Kidney epithelial cell (primary cell): ENCODE measurements around the gene TAB2. TPM values are rescaled to one million over a fixed set of nuclear protein-coding genes. Genes with fewer than 3 reads are reported as not detected.

Experiments
- DNase-seq: peaks from one replicate; pipeline ENCODE4 v3.0.0-alpha.2; 2010; ENCODE audit warnings: low read depth
- H3K27me3 ChIP-seq: 2 replicates; pipeline ENCODE4 v1.6.0; 2011; ENCODE audit warnings: low read length; ENCODE audit not compliant: control insufficient read depth, insufficient read depth
- H3K36me3 ChIP-seq: 2 replicates; pipeline ENCODE4 v1.5.1; 2011; ENCODE audit warnings: low read length; ENCODE audit not compliant: control insufficient read depth, insufficient read depth
- H3K4me3 ChIP-seq: 2 replicates; pipeline ENCODE4 v1.5.1; 2011; ENCODE audit warnings: low read depth, mild to moderate bottlenecking, control low read depth, low read length
- total RNA-seq: library from RNA; depleted of rRNA; stranded (reverse); fragments of >200 nt; gene quantifications from 2 replicates; pipeline ENCODE4 v1.2.3, GENCODE V29; 2015
- TF ChIP-seq, protein P1 (sequence below): IDR thresholded peaks from 2 replicates; pipeline ENCODE4 v1.5.1; 2011; ENCODE audit warnings: mild to moderate bottlenecking, moderate library complexity, low read length, control low read depth, inconsistent platforms; ENCODE audit not compliant: insufficient read depth, poor library complexity, severe bottlenecking

TAB2 gene
- total RNA-seq, 1 donor from 2014 or later = 30.7 TPM

DNA sequence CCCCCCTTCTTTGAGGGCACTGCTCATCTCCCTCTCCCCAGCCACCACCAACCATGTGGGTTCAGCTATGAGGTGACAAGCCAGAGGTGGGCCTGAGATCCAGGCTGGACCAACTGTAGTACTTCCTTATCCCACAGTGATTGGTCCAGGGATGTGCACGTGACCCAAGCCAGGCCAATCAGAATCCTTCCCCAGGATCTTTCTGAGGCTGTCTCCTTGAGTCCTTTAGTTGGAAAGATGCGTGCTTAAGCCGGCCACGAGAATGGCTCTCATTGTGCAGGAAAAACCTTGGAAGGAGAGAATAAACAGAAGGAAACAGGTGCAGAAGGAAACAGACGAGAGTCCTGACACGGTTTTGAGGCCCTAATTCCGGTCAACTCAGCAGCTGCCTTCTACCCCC is 128.1 kb downstream of the TAB2 start:
- Histone ChIP-seq H3K4me3 (no peak overlapping the region), H3K27me3 (peaks cover 5% of the 10 kb centered on the region)
- no peak for DNase-seq

GRCh38 chr6:149446791-149447376 is 129.4 kb downstream of the TAB2 start:
- no peak overlapping the region for H3K4me3 ChIP-seq
- H3K27me3 ChIP-seq = peaks cover 13% of the 10 kb centered on the region
- DNase-seq = no peak
- H3K36me3 ChIP-seq = no peaks in the 10 kb centered on the region
- TF ChIP-seq, protein P1, sequence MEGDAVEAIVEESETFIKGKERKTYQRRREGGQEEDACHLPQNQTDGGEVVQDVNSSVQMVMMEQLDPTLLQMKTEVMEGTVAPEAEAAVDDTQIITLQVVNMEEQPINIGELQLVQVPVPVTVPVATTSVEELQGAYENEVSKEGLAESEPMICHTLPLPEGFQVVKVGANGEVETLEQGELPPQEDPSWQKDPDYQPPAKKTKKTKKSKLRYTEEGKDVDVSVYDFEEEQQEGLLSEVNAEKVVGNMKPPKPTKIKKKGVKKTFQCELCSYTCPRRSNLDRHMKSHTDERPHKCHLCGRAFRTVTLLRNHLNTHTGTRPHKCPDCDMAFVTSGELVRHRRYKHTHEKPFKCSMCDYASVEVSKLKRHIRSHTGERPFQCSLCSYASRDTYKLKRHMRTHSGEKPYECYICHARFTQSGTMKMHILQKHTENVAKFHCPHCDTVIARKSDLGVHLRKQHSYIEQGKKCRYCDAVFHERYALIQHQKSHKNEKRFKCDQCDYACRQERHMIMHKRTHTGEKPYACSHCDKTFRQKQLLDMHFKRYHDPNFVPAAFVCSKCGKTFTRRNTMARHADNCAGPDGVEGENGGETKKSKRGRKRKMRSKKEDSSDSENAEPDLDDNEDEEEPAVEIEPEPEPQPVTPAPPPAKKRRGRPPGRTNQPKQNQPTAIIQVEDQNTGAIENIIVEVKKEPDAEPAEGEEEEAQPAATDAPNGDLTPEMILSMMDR = no peak

More for the DNA sequence above, 128.1 kb downstream of the TAB2 start:
- TF ChIP-seq, protein P1 = no peak
- H3K36me3 ChIP-seq = no peaks in the 10 kb centered on the region

GRCh38 chr6:149448821-149449453 is 131.4 kb downstream of the TAB2 start:
- no peak for DNase-seq
- TF ChIP-seq, protein P1 = no peak
- Histone ChIP-seq H3K4me3 (no peak overlapping the region), H3K27me3 (peaks cover 13% of the 10 kb centered on the region), H3K36me3 (no peaks in the 10 kb centered on the region)

DNA sequence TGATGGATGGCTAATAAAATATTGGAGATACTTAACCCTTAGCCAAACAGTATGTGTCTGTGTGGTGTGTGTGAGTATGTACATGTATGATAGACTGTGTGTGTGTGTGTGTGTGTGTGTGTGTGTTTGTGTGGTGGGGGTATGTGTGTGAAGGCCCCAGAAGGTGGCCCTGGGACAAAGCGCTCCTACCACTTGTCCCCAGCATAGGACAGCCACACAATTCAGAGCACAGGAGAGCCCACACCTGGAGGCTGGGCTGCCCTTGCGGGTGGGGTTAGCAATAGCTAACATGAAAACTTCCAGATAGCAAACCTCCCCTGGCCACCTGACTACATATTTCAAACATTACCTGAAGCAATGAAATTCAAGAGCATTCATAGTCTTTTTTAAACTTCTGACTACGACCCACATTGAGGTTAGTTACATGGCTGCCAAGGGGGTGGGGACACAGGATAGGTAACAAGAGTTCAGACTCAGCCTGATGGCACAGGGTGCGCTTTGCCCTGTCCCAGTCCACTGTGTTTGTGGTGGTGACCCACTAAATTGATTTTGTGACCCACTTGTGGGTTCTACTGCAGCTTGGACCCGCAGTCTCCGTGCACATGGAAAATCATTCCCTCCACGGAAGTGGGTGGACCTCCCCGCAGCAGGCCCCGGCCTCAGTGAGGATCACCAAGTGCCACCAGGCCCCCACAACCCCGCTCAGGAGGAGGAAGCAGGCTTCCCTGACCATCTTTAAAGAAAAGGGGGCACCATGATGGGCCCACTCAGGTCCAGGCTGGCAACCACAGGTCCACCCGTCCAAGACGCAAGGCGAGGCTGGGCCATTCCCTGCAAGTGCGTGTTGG is 132.5 kb downstream of the TAB2 start:
- H3K27me3 ChIP-seq = peaks cover 13% of the 10 kb centered on the region
- TF ChIP-seq, protein P1 = no peak
- no peak for DNase-seq
- H3K4me3 ChIP-seq = peak overlapping the region; percentile 36
- H3K36me3 ChIP-seq = no peaks in the 10 kb centered on the region

DNA sequence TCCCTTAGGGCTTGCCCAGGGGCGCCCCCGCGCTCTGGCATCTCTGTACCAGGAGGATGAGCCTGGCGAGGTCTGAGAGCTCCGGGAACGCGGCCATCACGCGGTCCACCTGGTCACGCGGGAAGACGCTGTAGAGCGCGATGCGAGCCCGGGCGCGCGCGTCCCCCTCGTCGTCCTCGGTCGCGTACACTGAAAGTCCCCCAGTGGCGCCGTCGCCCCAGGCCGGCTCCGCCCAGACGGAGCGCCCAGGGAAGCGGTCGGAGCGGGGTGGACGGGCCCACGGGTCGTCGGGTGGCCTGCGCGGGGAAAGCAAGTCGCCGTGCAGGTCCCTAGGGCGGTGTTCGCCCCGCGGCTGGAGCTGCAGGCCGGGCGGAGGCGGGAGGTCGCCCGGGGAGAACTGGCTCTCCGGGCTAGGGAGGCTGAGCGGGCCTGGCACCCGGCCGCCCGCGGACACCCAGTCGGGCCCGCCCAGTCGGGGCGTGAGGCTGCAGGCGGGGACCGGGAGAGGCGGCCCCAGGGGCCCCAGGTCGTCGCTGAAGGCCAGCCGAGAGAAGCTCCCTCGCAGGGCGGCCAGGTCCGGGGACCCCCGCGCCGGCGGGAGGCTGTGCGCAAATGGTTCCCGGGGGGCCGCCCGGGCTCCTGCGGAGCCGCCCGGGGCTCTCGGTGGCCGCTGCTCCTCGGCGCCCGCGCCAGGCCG is 133.3 kb downstream of the TAB2 start:
- H3K4me3 ChIP-seq = peak overlapping the region; percentile 36
- TF ChIP-seq, protein P1 = no peak
- H3K36me3 ChIP-seq = no peaks in the 10 kb centered on the region
- H3K27me3 ChIP-seq = peaks cover 13% of the 10 kb centered on the region
- DNase-seq = no peak
